Stimulated activated naive CD8-positive, alpha-beta T cell treated with anti-CD3 and anti-CD28 coated beads, Interleukin-15, amount 100 ng/mL, for 72 hours (primary cell): ENCODE measurements around the gene STEAP1B.
A peak's percentile ranks its signal among the peaks of the same experiment; 100 is the strongest.

Experiments
- ATAC-seq: fragments of 150-1000 bp; cut with Tn5 transposase; 2 replicates; pipeline ENCODE4 v1.10.0; 2021; ENCODE audit warnings: mild to moderate bottlenecking, moderate library complexity
- DNase-seq, 2 donors: peaks; one replicate each; pipeline ENCODE4 v3.0.0; 2021 to 2022
- H3K27ac Mint-ChIP-seq, 2 donors: one replicate each; pipeline ENCODE4 v1.8.0; 2022; ENCODE audit warnings: mild to moderate bottlenecking in 2 of 2, mixed read lengths in 2 of 2, moderate library complexity in 2 of 2
- H3K27me3 Mint-ChIP-seq: one replicate; pipeline ENCODE4 v1.8.0; 2022; ENCODE audit warnings: mixed read lengths
- H3K4me1 Mint-ChIP-seq: one replicate; pipeline ENCODE4 v1.8.0; 2022; ENCODE audit warnings: mild to moderate bottlenecking, mixed read lengths
- H3K4me3 Mint-ChIP-seq, 2 donors: one replicate each; pipeline ENCODE4 v1.8.0; 2022; ENCODE audit warnings: mild to moderate bottlenecking in 2 of 2, mixed read lengths in 2 of 2, moderate library complexity in 1 of 2
- H3K9me3 Mint-ChIP-seq, 2 donors: one replicate each; pipeline ENCODE4 v1.8.0; 2022; ENCODE audit warnings: mixed read lengths in 2 of 2

STEAP1B gene

GRCh38 chr7:22414424-22414823 lies 85.6 kb downstream of the STEAP1B start:
- H3K4me1 Mint-ChIP-seq: no peaks in the 10 kb centered on the region

GRCh38 chr7:22413211-22413610 lies 86.8 kb downstream of the STEAP1B start:
- Mint-ChIP-seq H3K9me3 (no peaks in the 10 kb centered on the region), H3K4me1 (no peaks in the 10 kb centered on the region), H3K27me3 (no peaks in the 10 kb centered on the region), H3K4me3 (no peak overlapping the region), H3K27ac (no peak overlapping the region)
- ATAC-seq (no peak), DNase-seq (no peak)

More at GRCh38 chr7:22414424-22414823, 85.6 kb downstream of the STEAP1B start:
- Mint-ChIP-seq H3K27ac (no peak overlapping the region), H3K4me3 (no peak overlapping the region), H3K9me3 (no peaks in the 10 kb centered on the region), H3K27me3 (no peaks in the 10 kb centered on the region)
- DNase-seq (no peak), ATAC-seq (no peak)

GRCh38 chr7:22411977-22412693 lies 87.9 kb downstream of the STEAP1B start:
- no peaks in the 10 kb centered on the region for H3K27me3 Mint-ChIP-seq
- ATAC-seq: no peak
- H3K9me3 Mint-ChIP-seq: no peaks in the 10 kb centered on the region
- no peak overlapping the region for H3K27ac Mint-ChIP-seq
- DNase-seq: no peak
- no peaks in the 10 kb centered on the region for H3K4me1 Mint-ChIP-seq
- no peak overlapping the region for H3K4me3 Mint-ChIP-seq

GRCh38 chr7:22406715-22407114 lies 93.3 kb downstream of the STEAP1B start:
- H3K9me3 Mint-ChIP-seq: no peaks in the 10 kb centered on the region
- H3K27ac Mint-ChIP-seq: no peak overlapping the region
- DNase-seq: no peak
- ATAC-seq: no peak
- no peak overlapping the region for H3K4me3 Mint-ChIP-seq
- no peaks in the 10 kb centered on the region for H3K27me3 Mint-ChIP-seq
- H3K4me1 Mint-ChIP-seq: peaks cover 17% of the 10 kb centered on the region

- DNase-seq (no peak), ATAC-seq (no peak)
- Mint-ChIP-seq H3K4me1 (peaks cover 18% of the 10 kb centered on the region), H3K27ac (no peak overlapping the region), H3K27me3 (no peaks in the 10 kb centered on the region), H3K4me3 (no peak overlapping the region), H3K9me3 (no peaks in the 10 kb centered on the region)
These were observed 95.5 kb downstream of the STEAP1B start for GRCh38 chr7:22404421-22405023.

- ATAC-seq (no peak), DNase-seq (no peak)
- Mint-ChIP-seq H3K4me1 (peaks cover 18% of the 10 kb centered on the region), H3K4me3 (no peak overlapping the region), H3K9me3 (no peaks in the 10 kb centered on the region), H3K27me3 (no peaks in the 10 kb centered on the region), H3K27ac (no peak overlapping the region)
These were observed 96.6 kb downstream of the STEAP1B start for GRCh38 chr7:22403344-22403743.

- H3K9me3 Mint-ChIP-seq: no peaks in the 10 kb centered on the region
These were observed 97.7 kb downstream of the STEAP1B start for GRCh38 chr7:22402250-22402649.

GRCh38 chr7:22400936-22401553 lies 98.9 kb downstream of the STEAP1B start:
- Mint-ChIP-seq H3K27me3 (no peaks in the 10 kb centered on the region), H3K9me3 (no peaks in the 10 kb centered on the region), H3K4me3 (no peak overlapping the region), H3K27ac (no peak overlapping the region), H3K4me1 (peaks cover 18% of the 10 kb centered on the region)
- ATAC-seq (no peak), DNase-seq (no peak)

More at GRCh38 chr7:22402250-22402649, 97.7 kb downstream of the STEAP1B start:
- ATAC-seq (peak; percentile 64), DNase-seq (no peak)
- H3K4me1 Mint-ChIP-seq: peaks cover 18% of the 10 kb centered on the region
- no peak overlapping the region for H3K4me3 Mint-ChIP-seq
- no peaks in the 10 kb centered on the region for H3K27me3 Mint-ChIP-seq
- no peak overlapping the region for H3K27ac Mint-ChIP-seq

GRCh38 chr7:22400150-22400814 lies 99.7 kb downstream of the STEAP1B start:
- H3K9me3 Mint-ChIP-seq: no peaks in the 10 kb centered on the region
- H3K27ac Mint-ChIP-seq: no peak overlapping the region
- no peak for ATAC-seq
- no peaks in the 10 kb centered on the region for H3K27me3 Mint-ChIP-seq
- H3K4me3 Mint-ChIP-seq: no peak overlapping the region
- H3K4me1 Mint-ChIP-seq: peaks cover 18% of the 10 kb centered on the region
- no peak for DNase-seq

GRCh38 chr7:22399546-22399945 lies 100.4 kb downstream of the STEAP1B start:
- ATAC-seq (no peak), DNase-seq (no peak)
- Mint-ChIP-seq H3K27me3 (no peaks in the 10 kb centered on the region), H3K4me3 (no peak overlapping the region), H3K9me3 (no peaks in the 10 kb centered on the region), H3K27ac (no peak overlapping the region), H3K4me1 (peaks cover 18% of the 10 kb centered on the region)

GRCh38 chr7:22399091-22399490 lies 100.9 kb downstream of the STEAP1B start:
- no peak overlapping the region for H3K4me3 Mint-ChIP-seq
- H3K27ac Mint-ChIP-seq: no peak overlapping the region
- no peaks in the 10 kb centered on the region for H3K27me3 Mint-ChIP-seq
- H3K4me1 Mint-ChIP-seq: peaks cover 18% of the 10 kb centered on the region
- no peaks in the 10 kb centered on the region for H3K9me3 Mint-ChIP-seq
- ATAC-seq: no peak
- no peak for DNase-seq

GRCh38 chr7:22397981-22398380 lies 102.0 kb downstream of the STEAP1B start:
- Mint-ChIP-seq H3K9me3 (no peaks in the 10 kb centered on the region), H3K4me1 (peaks cover 14% of the 10 kb centered on the region), H3K27ac (no peak overlapping the region), H3K27me3 (no peaks in the 10 kb centered on the region), H3K4me3 (no peak overlapping the region)
- ATAC-seq (no peak), DNase-seq (no peak)

- Mint-ChIP-seq H3K27ac (no peak overlapping the region), H3K4me1 (no peaks in the 10 kb centered on the region), H3K9me3 (no peaks in the 10 kb centered on the region), H3K4me3 (no peak overlapping the region), H3K27me3 (no peaks in the 10 kb centered on the region)
- no peak for ATAC-seq
- no peak for DNase-seq
These were observed 104.8 kb downstream of the STEAP1B start for GRCh38 chr7:22395222-22395621.

- no peak overlapping the region for H3K27ac Mint-ChIP-seq
- H3K4me1 Mint-ChIP-seq: no peaks in the 10 kb centered on the region
These were observed 105.2 kb downstream of the STEAP1B start for GRCh38 chr7:22394739-22395138.

GRCh38 chr7:22393913-22394729 lies 105.9 kb downstream of the STEAP1B start:
- Mint-ChIP-seq H3K9me3 (no peaks in the 10 kb centered on the region), H3K27ac (no peak overlapping the region), H3K27me3 (no peaks in the 10 kb centered on the region), H3K4me1 (no peaks in the 10 kb centered on the region), H3K4me3 (no peak overlapping the region)
- no peak for DNase-seq
- ATAC-seq: no peak

More at GRCh38 chr7:22394739-22395138, 105.2 kb downstream of the STEAP1B start:
- Mint-ChIP-seq H3K27me3 (no peaks in the 10 kb centered on the region), H3K9me3 (no peaks in the 10 kb centered on the region), H3K4me3 (no peak overlapping the region)
- ATAC-seq (no peak), DNase-seq (no peak)
